A172 (cell line): ENCODE measurements around the gene CSNK1A1. TPM values are rescaled to one million over a fixed set of nuclear protein-coding genes. Genes with fewer than 3 reads are reported as not detected.
A peak's percentile ranks its signal among the peaks of the same experiment; 100 is the strongest.
"Not testable (repeated sequence)": the region's sequence is repeated elsewhere in the genome, so short reads cannot be mapped to it uniquely, and the experiment has no call there.

Source experiments
- DNase-seq: peaks from one replicate; pipeline ENCODE4 v3.0.0-alpha.2; 2015; ENCODE audit warnings: low spot score
- total RNA-seq: library from RNA; depleted of rRNA; stranded (reverse); fragments of >200 nt; shearing (Covaris generic); gene quantifications from 2 replicates; pipeline ENCODE4 v1.2.3, GENCODE V29; 2014

Gene CSNK1A1
- total RNA-seq, 1 experiment from 2014 or later = 416 TPM

- no peak for DNase-seq
Observed at GRCh38 chr5:149490599-149491485, 60.4 kb downstream of the CSNK1A1 start.

GRCh38 chr5:149489605-149490037 lies 61.6 kb downstream of the CSNK1A1 start:
- DNase-seq = no peak

GRCh38 chr5:149488645-149489306 lies 62.5 kb downstream of the CSNK1A1 start:
- DNase-seq = peak; percentile 28

GRCh38 chr5:149487672-149488071 lies 63.6 kb downstream of the CSNK1A1 start:
- DNase-seq = no peak

GRCh38 chr5:149486726-149487635 lies 64.3 kb downstream of the CSNK1A1 start:
- DNase-seq = peak; percentile 33

GRCh38 chr5:149485655-149486615 lies 65.3 kb downstream of the CSNK1A1 start:
- peak; percentile 99 for DNase-seq

- DNase-seq = no peak
Observed at GRCh38 chr5:149481485-149481884, 69.8 kb downstream of the CSNK1A1 start.

GRCh38 chr5:149478761-149479160 lies 72.5 kb downstream of the CSNK1A1 start:
- no peak for DNase-seq

GRCh38 chr5:149475777-149476176 lies 75.5 kb downstream of the CSNK1A1 start:
- no peak for DNase-seq

- no peak for DNase-seq
Observed at GRCh38 chr5:149474198-149474597, 77.0 kb downstream of the CSNK1A1 start.

GRCh38 chr5:149473441-149473840 lies 77.8 kb downstream of the CSNK1A1 start:
- no peak for DNase-seq

GRCh38 chr5:149472399-149472798 lies 78.8 kb downstream of the CSNK1A1 start:
- no peak for DNase-seq

- peak; percentile 88 for DNase-seq
Observed at GRCh38 chr5:149471406-149472183, 79.6 kb downstream of the CSNK1A1 start.

- DNase-seq = no peak
Observed at GRCh38 chr5:149470942-149471341, 80.3 kb downstream of the CSNK1A1 start.

- DNase-seq = peak; percentile 85
Observed at GRCh38 chr5:149466457-149466972, 84.7 kb downstream of the CSNK1A1 start.

- no peak for DNase-seq
Observed at GRCh38 chr5:149464796-149465489, 86.3 kb downstream of the CSNK1A1 start.

GRCh38 chr5:149461907-149462306 lies 89.3 kb downstream of the CSNK1A1 start:
- not testable (repeated sequence) for DNase-seq

GRCh38 chr5:149459891-149460290 lies 91.3 kb downstream of the CSNK1A1 start:
- no peak for DNase-seq

GRCh38 chr5:149457393-149457763 lies 93.9 kb downstream of the CSNK1A1 start:
- DNase-seq = no peak
